ENCODE measurements around the gene PLA2G10.
"Not testable (repeated sequence)": the region's sequence is repeated elsewhere in the genome, so short reads cannot be mapped to it uniquely, and the experiment has no call there.

The PLA2G10 gene

GRCh38 chr16:14694129-14694528, at the start of gene PLA2G10:
Gene PLA2G10 (minus strand): TSS chr16:14694308. CDS start chr16:14694229, 79 bp downstream.
- not testable (repeated sequence) for DNase-seq

- DNase-seq: not testable (repeated sequence)
Observed at GRCh38 chr16:14742273-14743128, 48.4 kb upstream of the PLA2G10 start, which contains the start of gene NPIPA2. Gene NPIPA2 (plus strand): TSS chr16:14742533. CDS start chr16:14748066, 5,533 bp downstream.

GRCh38 chr16:14741794-14742193, 47.7 kb upstream of the PLA2G10 start:
- DNase-seq: not testable (repeated sequence)

- not testable (repeated sequence) for DNase-seq
Observed at GRCh38 chr16:14740832-14741385, 46.8 kb upstream of the PLA2G10 start.

- DNase-seq: not testable (repeated sequence)
Observed at GRCh38 chr16:14733233-14733632, 39.1 kb upstream of the PLA2G10 start.

GRCh38 chr16:14703156-14704011, 9.3 kb upstream of the PLA2G10 start, which contains the start of gene NPIPA3:
Gene NPIPA3 (plus strand): TSS chr16:14703411. CDS start chr16:14708944, 5,533 bp downstream.
- not testable (repeated sequence) for DNase-seq

- not testable (repeated sequence) for DNase-seq
Observed at GRCh38 chr16:14702672-14703071, 8.6 kb upstream of the PLA2G10 start.

- DNase-seq: not testable (repeated sequence)
Observed at GRCh38 chr16:14701859-14702258, 7.8 kb upstream of the PLA2G10 start.

- not testable (repeated sequence) for DNase-seq
Observed at GRCh38 chr16:14685870-14686793, 8.0 kb downstream of the PLA2G10 start.

- no peak for DNase-seq
Observed at GRCh38 chr16:14682121-14682520, 12.0 kb downstream of the PLA2G10 start.

- DNase-seq: no peak
Observed at GRCh38 chr16:14681115-14681514, 13.0 kb downstream of the PLA2G10 start.

GRCh38 chr16:14680396-14680795, 13.7 kb downstream of the PLA2G10 start:
- not testable (repeated sequence) for DNase-seq

GRCh38 chr16:14678748-14679497, 15.2 kb downstream of the PLA2G10 start:
- DNase-seq: no peak

- no peak for DNase-seq
Observed at GRCh38 chr16:14677627-14678026, 16.5 kb downstream of the PLA2G10 start.

GRCh38 chr16:14676633-14677032, 17.5 kb downstream of the PLA2G10 start:
- no peak for DNase-seq

- no peak for DNase-seq
Observed at GRCh38 chr16:14672403-14672971, 21.6 kb downstream of the PLA2G10 start.

GRCh38 chr16:14669776-14670175, 24.3 kb downstream of the PLA2G10 start:
- no peak for DNase-seq

- no peak for DNase-seq
Observed at GRCh38 chr16:14668556-14669223, 25.4 kb downstream of the PLA2G10 start.

- DNase-seq: no peak
Observed at GRCh38 chr16:14667347-14668266, 26.5 kb downstream of the PLA2G10 start.
